HepG2 (cell line): ENCODE results near the gene MAP3K1. TPM values are rescaled to one million over a fixed set of nuclear protein-coding genes. Genes with fewer than 3 reads are reported as not detected.
A peak's percentile ranks its signal among the peaks of the same experiment; 100 is the strongest.

Experiments
- CBX2 ChIP-seq, 2 experiments: fragments of 200-600 bp in 1 of 2; sonication (generic); formaldehyde crosslinking in 1 of 2; IDR thresholded peaks; 2 replicates each; pipeline versions ENCODE4 v1.7.0 to v1.8.1; 2018 to 2022; ENCODE audit warnings: low read depth in 2 of 2, low read length in 1 of 2, mild to moderate bottlenecking in 1 of 2, missing genetic modification reagents in 1 of 2
- HIVEP1 ChIP-seq: sonication (generic); formaldehyde crosslinking; IDR thresholded peaks from 2 replicates; pipeline ENCODE4 v1.4.0; 2020; ENCODE audit warnings: mild to moderate bottlenecking, missing genetic modification reagents
- ISX ChIP-seq: sonication (generic); formaldehyde crosslinking; conservative IDR thresholded peaks from 2 replicates; pipeline ENCODE4 v1.5.0; 2020; ENCODE audit warnings: missing genetic modification reagents
- KIAA2018 ChIP-seq: sonication (generic); formaldehyde crosslinking; IDR thresholded peaks from 2 replicates; pipeline ENCODE4 v1.5.0; 2020; ENCODE audit warnings: mild to moderate bottlenecking, missing genetic modification reagents, borderline replicate concordance
- MXD1 ChIP-seq: sonication (generic); formaldehyde crosslinking; IDR thresholded peaks from 2 replicates; pipeline ENCODE4 v1.4.0; 2020; ENCODE audit warnings: mild to moderate bottlenecking, missing genetic modification reagents
- MXD4 ChIP-seq: IDR thresholded peaks from 2 replicates; pipeline ENCODE4 v1.6.1; 2016; ENCODE audit warnings: mild to moderate bottlenecking, missing biosample characterization, missing genetic modification reagents
- NFYB ChIP-seq: sonication (generic); formaldehyde crosslinking; IDR thresholded peaks from 2 replicates; pipeline ENCODE4 v1.4.0; 2020; ENCODE audit warnings: missing genetic modification reagents
- NR2F1 ChIP-seq, 2 experiments: fragments of 450-650 bp in 1 of 2; formaldehyde crosslinking in 1 of 2; IDR thresholded peaks; 2 replicates each; pipeline versions ENCODE4 v1.5.0 to v1.6.1; 2016 to 2020; ENCODE audit warnings: mild to moderate bottlenecking in 1 of 2, missing compliant biosample characterization in 1 of 2, missing genetic modification reagents in 1 of 2, moderate library complexity in 1 of 2
- RAD21 ChIP-seq: fragments of 450-650 bp; formaldehyde crosslinking; IDR thresholded peaks from 2 replicates; pipeline ENCODE4 v1.5.0; 2020; ENCODE audit warnings: mild to moderate bottlenecking
- RFX5 ChIP-seq: IDR thresholded peaks from 2 replicates; pipeline ENCODE4 v1.6.1; 2011; ENCODE audit warnings: low read depth, low read length, improper control_type of control experiment
- TEF ChIP-seq: sonication (generic); formaldehyde crosslinking; IDR thresholded peaks from 2 replicates; pipeline ENCODE4 v1.5.0; 2020; ENCODE audit warnings: missing genetic modification reagents
- ZFP1 ChIP-seq: IDR thresholded peaks from 2 replicates; pipeline ENCODE4 v1.6.1; 2016
- ZMAT5 ChIP-seq: sonication (generic); formaldehyde crosslinking; IDR thresholded peaks from 2 replicates; pipeline ENCODE4 v1.5.0; 2020; ENCODE audit warnings: mild to moderate bottlenecking, low read depth, missing genetic modification reagents, borderline replicate concordance
- ZNF569 ChIP-seq: sonication (generic); formaldehyde crosslinking; IDR thresholded peaks from 2 replicates; pipeline ENCODE4 v1.5.0; 2020; ENCODE audit warnings: mild to moderate bottlenecking, missing genetic modification reagents, moderate library complexity, borderline replicate concordance
- ZNF597 ChIP-seq: sonication (generic); formaldehyde crosslinking; IDR thresholded peaks from 2 replicates; pipeline ENCODE4 v1.5.0; 2020; ENCODE audit warnings: missing genetic modification reagents
- ZNF7 ChIP-seq: IDR thresholded peaks from 2 replicates; pipeline ENCODE4 v1.6.1; 2016; ENCODE audit warnings: missing biosample characterization, missing genetic modification reagents
- ZNF777 ChIP-seq: sonication (generic); formaldehyde crosslinking; IDR thresholded peaks from 2 replicates; pipeline ENCODE4 v1.4.0; 2020; ENCODE audit warnings: missing genetic modification reagents
- ZNF792 ChIP-seq: IDR thresholded peaks from 2 replicates; pipeline ENCODE4 v1.6.1; 2016
- ZNF883 ChIP-seq: sonication (generic); formaldehyde crosslinking; IDR thresholded peaks from 2 replicates; pipeline ENCODE4 v1.5.1; 2020; ENCODE audit warnings: mild to moderate bottlenecking, missing genetic modification reagents; ENCODE audit errors: not compliant biosample characterization
- polyA plus RNA-seq, 8 experiments: library from polyadenylated mRNA; depleted of rRNA in 3 of 8; stranded (reverse) in 7 of 8; unstranded in 1 of 8; fragments of >200 nt; fragmentation: Illumina TruSeq in 4 of 8; extraction: Trizol in 4 of 8; gene quantifications; 2 replicates each; pipeline versions ENCODE4 v1.2.1 to v1.2.3, GENCODE V29; 2011 to 2016; ENCODE audit warnings: low read depth in 4 of 8, missing spikeins in 1 of 8, mixed read lengths in 1 of 8; ENCODE audit not compliant: insufficient read depth in 1 of 8
- total RNA-seq, 5 experiments: library from RNA; depleted of rRNA; stranded (reverse); fragments of >200 nt; fragmentation: Illumina TruSeq; extraction: Trizol; gene quantifications; 2 replicates each; pipeline ENCODE4 v1.2.3, GENCODE V29; 2016; ENCODE audit warnings: low read depth in 1 of 5

MAP3K1 gene
- total and polyA plus RNA-seq, 2 of the 13 experiments (the other 11 are each of a cell fraction or from before 2014, with no cell fraction given) = 16.4 to 30.3 TPM

GRCh38 chr5:56910210-56910965 lies 95.0 kb downstream of the MAP3K1 start (continued):
- no peak for TF ChIP-seq CBX2 (IDR thresholded peaks at IDR 0.05; ENCODE audit: low read depth, low read length)
- TF ChIP-seq CBX2 (CRISPR knock-in tag; IDR thresholded peaks at IDR 0.05; ENCODE audit: low read depth) = no peak
- TF ChIP-seq ZFP1 = no peak
- TF ChIP-seq NR2F1 (CRISPR knock-in tag; IDR thresholded peaks at IDR 0.05) = no peak
- TF ChIP-seq ISX (CRISPR knock-in tag) = no peak
- no peak for TF ChIP-seq RFX5
- no peak for TF ChIP-seq ZNF7 (CRISPR knock-in tag)
- TF ChIP-seq KIAA2018 (CRISPR knock-in tag) = no peak
- peak; percentile 3 for TF ChIP-seq ZNF883
- TF ChIP-seq RAD21 (CRISPR knock-in tag) = no peak; the same call in 1 of the 2 replicates
- TF ChIP-seq ZNF792 (CRISPR knock-in tag) = no peak
- TF ChIP-seq HIVEP1 (CRISPR knock-in tag) = no peak
- TF ChIP-seq MXD1 (CRISPR knock-in tag) = 0 out of 2 replicates have a peak, but pooled peaks have one; percentile 6
- TF ChIP-seq ZMAT5 = no peak
- TF ChIP-seq TEF = no peak
- no peak for TF ChIP-seq ZNF597 (CRISPR knock-in tag)
- TF ChIP-seq MXD4 = peak; percentile 16; the same call in 1 of the 2 replicates
- TF ChIP-seq NFYB (CRISPR knock-in tag) = no peak
- TF ChIP-seq ZNF777 (CRISPR knock-in tag) = no peak
- no peak for TF ChIP-seq ZNF569 (CRISPR knock-in tag)
